ENCODE measurements around the gene JARID2.

DNA sequence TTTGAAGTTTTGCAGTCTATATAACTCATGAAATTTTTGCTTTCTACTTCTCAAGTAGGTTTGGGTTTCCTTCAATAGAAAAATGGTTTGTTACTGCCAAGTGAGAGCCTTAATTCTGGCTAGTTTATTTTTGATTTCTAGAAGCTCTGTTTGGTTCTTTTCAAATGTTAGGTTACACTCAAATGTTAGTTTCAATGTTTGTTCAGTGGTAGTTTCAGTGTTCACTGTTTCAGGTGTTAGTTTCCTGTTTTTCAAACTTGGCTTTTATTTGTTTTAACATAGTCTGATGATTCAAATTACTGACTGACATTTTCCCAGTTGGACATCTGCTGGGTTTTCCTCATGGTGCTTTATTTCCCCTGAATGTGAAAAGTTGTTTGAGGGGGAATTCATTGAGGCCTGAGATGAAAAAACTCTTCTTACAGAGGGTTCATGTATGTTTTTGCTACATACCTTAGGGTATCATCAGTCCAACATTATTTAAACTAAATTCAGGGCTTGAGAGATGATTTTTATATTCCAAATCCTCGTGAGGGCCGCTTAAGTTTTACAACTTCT, 189.0 kb downstream of the JARID2 start:
- TF ChIP-seq POLR2A (IDR thresholded peaks at IDR 0.05) (no peak), CTCF (IDR thresholded peaks at IDR 0.05) (no peak)
